Thyroid gland (tissue), 4 donors: ENCODE data around the gene RIT2. TPM values are rescaled to one million over a fixed set of nuclear protein-coding genes. Genes with fewer than 3 reads are reported as not detected.

Experiments
- DNase-seq, 2 donors: peaks; one replicate each; pipeline ENCODE4 v3.0.0-alpha.2; 2019
- H3K27ac ChIP-seq, 3 donors: fragments of 200-600 bp; sonication (generic); 1 replicate in 2 of 3; 2 replicates in 1 of 3; pipeline ENCODE4 v1.5.1; 2016 to 2019; ENCODE audit warnings: mild to moderate bottlenecking in 1 of 3, moderate library complexity in 1 of 3
- H3K27me3 ChIP-seq: fragments of 200-600 bp; sonication (generic); one replicate; pipeline ENCODE4 v1.5.1; 2019
- H3K36me3 ChIP-seq, 2 donors: fragments of 200-600 bp; sonication (generic); one replicate each; pipeline ENCODE4 v1.5.1; 2016 to 2019
- H3K4me1 ChIP-seq, 2 donors: fragments of 200-600 bp; sonication (generic); one replicate each; pipeline ENCODE4 v1.5.1; 2017 to 2019
- H3K4me3 ChIP-seq, 3 donors: fragments of 200-600 bp; sonication (generic); replicated peaks in 1 of 3; 1 replicate in 2 of 3; 2 replicates in 1 of 3; pipeline ENCODE4 v1.5.1; 2016; ENCODE audit warnings: mild to moderate bottlenecking in 1 of 3
- H3K9me3 ChIP-seq: fragments of 200-600 bp; sonication (generic); one replicate; pipeline ENCODE4 v1.5.1; 2017
- POLR2A ChIP-seq, 2 donors: fragments of 450-650 bp; IDR thresholded peaks; one replicate each; pipeline ENCODE4 v1.6.1; 2017; ENCODE audit warnings: antibody characterized with exemption in 2 of 2, mild to moderate bottlenecking in 2 of 2, moderate library complexity in 1 of 2
- WGBS, 2 donors: methylation state at CpG; one replicate each; pipeline ENCODE4 v1.1.5; 2017; 5-methylcytosine and 5-hydroxymethylcytosine counted together
- intact Hi-C: fragments of 100-400 bp; cut with DNase I; formaldehyde crosslinking; loops from one replicate; pipeline ENCODE4 v1.15.1; 2023
- total RNA-seq, 4 donors: library from RNA; depleted of rRNA; stranded (reverse); fragments of >200 nt; gene quantifications; one replicate each; pipeline ENCODE4 v1.2.3, GENCODE V29; 2016
- TF ChIP-seq, protein P1 (sequence below), 6 experiments: fragments of 200-600 bp in 3 of 6; fragments of 450-650 bp in 3 of 6; sonication (generic) in 3 of 6; IDR thresholded peaks; one replicate each; pipeline ENCODE4 v1.5.1; 2016 to 2019; ENCODE audit warnings: antibody characterized with exemption in 6 of 6, mild to moderate bottlenecking in 2 of 6, inconsistent platforms in 1 of 6, moderate library complexity in 1 of 6

Gene RIT2
- total RNA-seq, 4 donors from 2014 or later = not detected

DNA sequence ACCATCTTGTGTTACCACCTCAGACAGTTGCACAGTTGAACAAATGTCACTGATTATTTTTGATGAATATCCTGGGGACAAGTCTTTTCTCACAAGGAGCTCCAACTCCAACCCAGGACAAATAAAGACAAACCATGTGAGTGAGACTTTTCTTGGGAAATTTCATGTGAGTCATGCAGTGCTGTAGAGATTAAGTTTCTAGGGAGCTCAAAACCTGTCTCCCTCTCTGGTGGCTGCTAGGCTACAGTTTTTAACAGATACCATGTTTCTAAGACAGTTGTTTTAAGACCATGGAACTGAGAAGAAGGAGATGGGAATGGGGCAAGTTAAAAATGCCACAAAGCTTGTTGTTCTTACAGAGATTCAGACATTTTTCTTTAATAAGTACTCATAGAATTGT, 255.5 kb downstream of the RIT2 start:
- Histone ChIP-seq H3K4me3 (no peak overlapping the region), H3K27me3 (no peaks in the 10 kb centered on the region), H3K36me3 (no peaks in the 10 kb centered on the region), H3K27ac (no peak overlapping the region), H3K4me1 (no peaks in the 10 kb centered on the region), H3K9me3 (no peaks in the 10 kb centered on the region)
- TF ChIP-seq, protein P1, sequence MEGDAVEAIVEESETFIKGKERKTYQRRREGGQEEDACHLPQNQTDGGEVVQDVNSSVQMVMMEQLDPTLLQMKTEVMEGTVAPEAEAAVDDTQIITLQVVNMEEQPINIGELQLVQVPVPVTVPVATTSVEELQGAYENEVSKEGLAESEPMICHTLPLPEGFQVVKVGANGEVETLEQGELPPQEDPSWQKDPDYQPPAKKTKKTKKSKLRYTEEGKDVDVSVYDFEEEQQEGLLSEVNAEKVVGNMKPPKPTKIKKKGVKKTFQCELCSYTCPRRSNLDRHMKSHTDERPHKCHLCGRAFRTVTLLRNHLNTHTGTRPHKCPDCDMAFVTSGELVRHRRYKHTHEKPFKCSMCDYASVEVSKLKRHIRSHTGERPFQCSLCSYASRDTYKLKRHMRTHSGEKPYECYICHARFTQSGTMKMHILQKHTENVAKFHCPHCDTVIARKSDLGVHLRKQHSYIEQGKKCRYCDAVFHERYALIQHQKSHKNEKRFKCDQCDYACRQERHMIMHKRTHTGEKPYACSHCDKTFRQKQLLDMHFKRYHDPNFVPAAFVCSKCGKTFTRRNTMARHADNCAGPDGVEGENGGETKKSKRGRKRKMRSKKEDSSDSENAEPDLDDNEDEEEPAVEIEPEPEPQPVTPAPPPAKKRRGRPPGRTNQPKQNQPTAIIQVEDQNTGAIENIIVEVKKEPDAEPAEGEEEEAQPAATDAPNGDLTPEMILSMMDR (IDR thresholded peaks at IDR 0.05) = no peak
- no peak for TF ChIP-seq POLR2A (IDR thresholded peaks at IDR 0.05)
- no peak for DNase-seq
- intact Hi-C loops = no loop called here

DNA sequence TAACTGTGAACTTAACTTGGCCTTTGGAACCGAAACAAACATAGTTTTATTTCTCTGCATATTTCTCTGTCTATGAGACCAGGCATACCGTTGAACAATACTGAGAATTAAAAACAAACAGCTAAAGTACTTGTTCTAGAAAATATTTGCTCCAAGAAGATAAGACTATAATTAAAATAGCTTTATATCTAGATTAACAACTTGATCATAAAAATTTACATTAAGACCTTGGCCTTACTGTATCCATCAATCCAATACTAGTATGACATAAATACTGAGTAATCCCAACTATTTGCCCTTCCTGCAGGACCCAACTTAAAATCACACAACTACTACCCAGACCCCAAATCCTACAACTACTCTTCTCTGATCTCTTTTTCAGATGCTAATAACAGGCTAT, 260.9 kb downstream of the RIT2 start:
- intact Hi-C loops = no loop called here
- DNase-seq = no peak
- TF ChIP-seq POLR2A (IDR thresholded peaks at IDR 0.05) = no peak
- TF ChIP-seq, protein P1 (IDR thresholded peaks at IDR 0.05) = no peak

DNA sequence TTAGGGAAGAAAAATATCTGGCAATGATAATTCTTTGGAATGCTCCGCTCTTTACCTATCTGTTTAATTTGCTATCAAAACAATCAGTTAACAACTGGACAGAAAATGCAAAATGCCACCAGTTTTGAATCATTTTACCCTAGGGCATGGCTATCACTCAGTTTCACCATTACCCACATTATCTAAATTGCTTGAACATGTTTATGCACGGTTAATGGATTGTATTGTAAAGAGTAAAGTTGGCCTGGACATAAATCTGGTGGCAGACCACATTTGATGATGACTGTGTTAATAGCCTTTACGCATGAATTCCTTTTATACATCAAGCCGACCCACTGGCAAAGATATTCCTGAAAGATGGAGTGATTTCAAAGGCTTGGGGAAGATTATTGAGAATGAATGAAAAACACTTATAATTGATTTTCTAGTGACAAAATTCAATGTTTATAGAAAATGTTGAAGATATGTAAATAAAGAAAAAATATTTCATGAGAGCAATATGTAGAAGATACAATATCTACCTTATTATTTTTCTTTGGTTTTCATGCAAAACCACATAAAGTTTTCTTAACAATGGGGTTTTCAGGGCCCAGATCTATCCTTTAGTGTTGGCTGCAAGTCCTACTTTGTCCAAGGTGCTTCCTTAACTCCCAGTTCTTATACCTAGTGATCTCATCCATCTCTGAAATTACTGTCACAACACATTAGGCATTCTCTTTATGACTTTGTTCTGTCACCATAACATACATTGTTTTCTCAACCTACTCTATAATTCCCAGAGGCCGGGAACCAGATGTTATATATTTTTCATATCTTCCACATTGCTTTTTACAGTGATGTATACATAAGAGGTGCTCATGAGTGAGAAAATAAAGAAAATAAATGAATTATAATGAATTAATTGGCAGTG, 265.1 kb downstream of the RIT2 start:
- TF ChIP-seq POLR2A (IDR thresholded peaks at IDR 0.05) = no peak
- TF ChIP-seq, protein P1 (IDR thresholded peaks at IDR 0.05) = no peak
- DNase-seq = no peak
- H3K36me3 ChIP-seq = no peaks in the 10 kb centered on the region
- no peaks in the 10 kb centered on the region for H3K9me3 ChIP-seq
- H3K27ac ChIP-seq = no peak overlapping the region
- H3K4me1 ChIP-seq = no peaks in the 10 kb centered on the region
- intact Hi-C loops = no loop called here
- H3K4me3 ChIP-seq = no peak overlapping the region
- H3K27me3 ChIP-seq = no peaks in the 10 kb centered on the region
- 78 to 83% methylated on average over 5 of the region's 5 CpGs for WGBS, 2 donors

More for the DNA sequence above, 260.9 kb downstream of the RIT2 start:
- H3K36me3 ChIP-seq = no peaks in the 10 kb centered on the region
- H3K9me3 ChIP-seq = no peaks in the 10 kb centered on the region
- no peaks in the 10 kb centered on the region for H3K4me1 ChIP-seq
- WGBS, 2 donors = 70 to 76% methylated on average over 2 of the region's 2 CpGs
- no peak overlapping the region for H3K4me3 ChIP-seq
- no peak overlapping the region for H3K27ac ChIP-seq
- no peaks in the 10 kb centered on the region for H3K27me3 ChIP-seq

DNA sequence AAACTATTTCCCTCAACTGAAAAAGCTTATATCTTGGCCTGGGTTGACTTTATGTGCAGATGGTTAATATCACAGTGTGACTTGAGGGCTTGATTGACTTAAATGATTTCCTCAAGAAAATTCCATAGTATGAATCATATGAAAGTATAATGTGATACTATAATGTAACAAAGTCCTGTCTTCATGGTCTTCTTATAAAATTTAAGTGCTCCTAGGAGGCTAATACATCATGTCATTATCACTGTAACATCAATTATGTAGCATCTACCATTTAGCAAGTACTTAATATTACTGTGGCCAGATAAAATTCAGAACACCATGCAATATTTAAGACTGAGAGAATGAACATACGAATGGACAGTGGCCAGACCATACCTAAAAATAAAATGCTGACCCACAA, 276.1 kb downstream of the RIT2 start:
- Histone ChIP-seq H3K9me3 (no peaks in the 10 kb centered on the region), H3K27ac (no peak overlapping the region), H3K4me1 (no peaks in the 10 kb centered on the region), H3K27me3 (no peaks in the 10 kb centered on the region), H3K36me3 (no peaks in the 10 kb centered on the region), H3K4me3 (no peak overlapping the region)
- intact Hi-C loops = no loop called here
- no peak for DNase-seq
- 76 to 79% methylated on average over 1 of the region's 1 CpG for WGBS, 2 donors
- no peak for TF ChIP-seq POLR2A (IDR thresholded peaks at IDR 0.05)
- TF ChIP-seq, protein P1 (IDR thresholded peaks at IDR 0.05) = no peak

DNA sequence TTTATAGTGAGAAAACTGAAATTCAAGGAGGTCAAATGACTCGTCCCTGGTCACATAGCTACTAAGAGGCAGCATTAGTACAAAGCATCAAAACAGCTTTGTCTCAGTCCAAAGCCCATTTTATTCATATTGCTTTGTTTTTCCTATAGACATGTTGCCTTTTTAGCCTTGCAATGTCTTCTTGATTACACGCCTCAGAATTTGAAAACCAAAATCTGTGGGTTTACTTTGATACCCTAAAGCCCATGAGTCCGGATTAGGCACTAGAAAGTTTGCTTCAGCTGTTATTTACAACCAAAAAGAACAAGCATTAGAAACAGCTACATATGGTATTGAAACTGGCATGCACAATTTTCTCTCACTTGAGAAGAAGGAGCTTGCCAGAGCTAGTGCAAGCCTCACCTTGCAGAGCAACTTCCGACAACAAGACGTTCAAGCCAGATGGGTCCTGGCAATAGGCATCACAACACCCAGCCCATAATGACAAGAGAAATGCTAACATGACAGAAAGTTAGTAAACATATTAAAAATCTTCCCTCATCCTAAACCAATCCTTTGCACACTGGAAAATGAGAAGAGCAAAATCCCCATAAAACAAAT, 276.8 kb downstream of the RIT2 start:
- no peak for DNase-seq
- no peak overlapping the region for H3K4me3 ChIP-seq
- H3K27ac ChIP-seq = no peak overlapping the region
- no peaks in the 10 kb centered on the region for H3K9me3 ChIP-seq
- no peaks in the 10 kb centered on the region for H3K36me3 ChIP-seq
- no peak for TF ChIP-seq POLR2A (IDR thresholded peaks at IDR 0.05)
- TF ChIP-seq, protein P1 (IDR thresholded peaks at IDR 0.05) = no peak
- WGBS, 2 donors = 83 to 86% methylated on average over 5 of the region's 5 CpGs
- no peaks in the 10 kb centered on the region for H3K27me3 ChIP-seq
- intact Hi-C loops = no loop called here
- no peaks in the 10 kb centered on the region for H3K4me1 ChIP-seq
